Activated naive CD8-positive, alpha-beta T cell treated with anti-CD3 and anti-CD28 coated beads for 36 hours (primary cell): ENCODE results near the gene U2AF2. TPM values are rescaled to one million over a fixed set of nuclear protein-coding genes. Genes with fewer than 3 reads are reported as not detected.
A peak's percentile ranks its signal among the peaks of the same experiment; 100 is the strongest.

ENCODE experiments used
- DNase-seq: peaks from one replicate; pipeline ENCODE4 v3.0.0; 2021
- H3K27ac Mint-ChIP-seq: one replicate; pipeline ENCODE4 v1.8.0; 2022; ENCODE audit warnings: mild to moderate bottlenecking, moderate library complexity, mixed read lengths
- H3K27me3 Mint-ChIP-seq: one replicate; pipeline ENCODE4 v1.8.0; 2022; ENCODE audit warnings: mild to moderate bottlenecking, mixed read lengths
- H3K36me3 Mint-ChIP-seq: one replicate; pipeline ENCODE4 v1.8.0; 2021; ENCODE audit warnings: mild to moderate bottlenecking, mixed read lengths
- H3K4me1 Mint-ChIP-seq: one replicate; pipeline ENCODE4 v1.8.0; 2021; ENCODE audit warnings: mixed read lengths
- H3K4me3 Mint-ChIP-seq: one replicate; pipeline ENCODE4 v1.8.0; 2022; ENCODE audit warnings: mild to moderate bottlenecking, moderate library complexity, mixed read lengths
- H3K9me3 Mint-ChIP-seq: one replicate; pipeline ENCODE4 v1.8.0; 2022; ENCODE audit warnings: mixed read lengths
- total RNA-seq, 2 experiments: library from RNA; stranded (reverse); gene quantifications; one replicate each; pipeline ENCODE4 v1.2.3, GENCODE V29; 2021

U2AF2 gene
- total RNA-seq, 2 experiments from 2014 or later = 341 to 345 TPM

DNA sequence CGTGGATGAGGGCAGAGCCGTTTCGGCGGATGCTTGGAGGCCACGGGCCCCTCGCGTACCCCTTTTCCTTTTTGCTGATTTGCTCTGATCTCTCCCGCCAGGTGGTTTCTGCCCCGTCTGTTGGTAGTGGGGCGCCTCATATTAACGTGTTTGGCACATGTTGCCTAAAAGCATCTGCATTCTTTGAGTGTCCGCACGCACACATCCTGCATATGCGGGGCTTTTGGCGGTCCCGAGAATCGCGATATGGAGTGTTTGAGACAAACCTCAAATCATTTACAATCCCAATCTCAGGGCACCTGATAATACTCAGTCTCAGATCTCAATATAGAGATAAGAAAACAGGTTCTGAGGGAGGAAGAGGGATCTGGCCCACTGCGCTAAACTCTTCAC lies 809 bp downstream of the U2AF2 start:
- no peaks in the 10 kb centered on the region for H3K9me3 Mint-ChIP-seq
- H3K27ac Mint-ChIP-seq = peak overlapping the region; percentile 95
- H3K36me3 Mint-ChIP-seq = peaks cover 40% of the 10 kb centered on the region
- no peak for DNase-seq
- H3K27me3 Mint-ChIP-seq = peaks cover 5% of the 10 kb centered on the region
- peak overlapping the region; percentile 85 for H3K4me3 Mint-ChIP-seq
- peaks cover 26% of the 10 kb centered on the region for H3K4me1 Mint-ChIP-seq

DNA sequence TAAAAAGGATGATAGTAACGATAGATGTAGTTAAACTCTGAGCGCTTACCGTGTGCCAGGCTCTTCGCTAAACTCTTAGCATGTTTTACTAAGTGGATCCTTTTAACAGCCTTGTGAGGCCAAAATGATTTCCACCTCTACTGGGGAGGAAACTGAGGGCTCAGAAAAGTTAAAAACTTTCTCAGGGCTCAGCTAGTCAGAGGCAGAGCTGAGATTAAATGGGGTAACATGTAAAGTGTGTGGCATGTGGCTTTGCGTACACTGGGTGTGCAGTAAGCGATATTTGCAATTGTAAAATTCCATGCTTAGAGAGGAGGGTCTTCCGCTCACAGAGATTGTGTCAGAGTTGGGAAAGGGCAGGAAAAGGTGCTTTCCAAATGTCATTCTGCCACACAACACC lies 1.7 kb downstream of the U2AF2 start:
- H3K36me3 Mint-ChIP-seq = peaks cover 39% of the 10 kb centered on the region
- peak overlapping the region; percentile 85 for H3K4me3 Mint-ChIP-seq
- DNase-seq = no peak
- H3K4me1 Mint-ChIP-seq = peaks cover 26% of the 10 kb centered on the region
- H3K9me3 Mint-ChIP-seq = no peaks in the 10 kb centered on the region
- peaks cover 5% of the 10 kb centered on the region for H3K27me3 Mint-ChIP-seq
- H3K27ac Mint-ChIP-seq = peak overlapping the region; percentile 95

DNA sequence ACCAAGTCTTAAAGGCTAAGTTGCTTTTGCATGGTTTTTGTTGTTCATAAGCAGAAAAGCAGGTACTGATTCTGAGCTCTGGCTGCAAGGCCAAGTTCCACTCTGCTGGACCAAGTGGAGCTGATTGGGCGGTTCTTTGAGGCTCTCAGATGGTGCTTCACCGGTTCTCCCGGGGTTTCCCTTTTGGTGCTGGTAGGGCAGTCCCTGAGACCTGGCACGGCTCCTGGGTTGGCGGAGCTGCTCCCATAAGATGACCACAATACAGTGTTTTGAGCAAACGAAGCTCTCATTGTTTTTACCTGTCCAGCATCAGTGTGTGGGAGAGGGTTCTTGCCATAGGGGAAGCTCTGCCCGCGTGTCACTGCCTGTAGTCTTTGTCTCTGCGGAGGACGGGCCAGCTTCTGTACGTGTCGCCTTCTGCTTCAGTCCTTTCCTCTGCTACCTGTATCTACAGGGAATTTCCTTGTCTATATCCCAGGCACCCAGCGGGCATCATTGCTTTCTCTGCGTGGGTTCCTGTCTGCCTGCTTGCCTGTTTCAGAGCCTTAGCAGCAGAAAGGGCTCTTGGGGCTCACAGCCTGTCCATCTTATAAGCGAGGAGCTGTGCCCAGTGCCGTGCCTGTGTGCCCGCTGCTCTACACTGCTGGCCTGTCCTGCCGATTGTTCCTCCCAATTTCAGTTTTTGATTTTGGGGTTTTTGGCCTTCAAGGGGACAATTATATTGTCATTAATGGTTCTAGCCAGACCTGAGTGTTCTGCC lies 2.3 kb downstream of the U2AF2 start:
- peak overlapping the region; percentile 85 for H3K4me3 Mint-ChIP-seq
- H3K27me3 Mint-ChIP-seq = peaks cover 5% of the 10 kb centered on the region
- DNase-seq = no peak
- H3K9me3 Mint-ChIP-seq = no peaks in the 10 kb centered on the region
- peak overlapping the region; percentile 95 for H3K27ac Mint-ChIP-seq
- peaks cover 42% of the 10 kb centered on the region for H3K36me3 Mint-ChIP-seq
- peaks cover 30% of the 10 kb centered on the region for H3K4me1 Mint-ChIP-seq

DNA sequence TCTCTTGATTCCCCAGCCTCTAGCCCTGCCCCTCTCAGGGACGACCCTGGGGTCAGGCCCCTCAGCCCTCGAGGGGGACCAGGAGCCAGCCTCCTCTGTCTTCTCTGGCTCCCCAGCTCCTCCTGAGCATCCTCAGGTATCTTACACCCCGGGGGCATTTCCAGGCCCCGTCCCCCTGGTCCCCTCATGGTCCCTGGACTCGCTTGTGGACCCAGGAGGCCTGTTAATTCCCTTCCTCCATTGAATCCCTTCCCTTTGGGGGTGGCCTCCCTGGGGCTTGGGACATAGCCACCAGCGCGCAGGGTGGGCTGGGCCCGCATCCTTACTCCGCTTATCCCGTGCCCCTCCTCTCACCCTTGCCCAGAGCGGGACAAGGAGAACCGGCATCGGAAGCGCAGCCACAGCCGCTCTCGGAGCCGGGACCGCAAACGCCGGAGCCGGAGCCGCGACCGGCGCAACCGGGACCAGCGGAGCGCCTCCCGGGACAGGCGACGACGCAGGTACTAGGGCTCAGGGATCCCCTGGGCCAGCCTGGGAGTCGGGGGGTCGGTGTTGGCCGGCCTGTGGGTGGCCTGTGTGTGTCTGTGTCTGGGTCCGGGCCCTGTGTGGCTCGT lies 4.1 kb downstream of the U2AF2 start:
- Mint-ChIP-seq H3K36me3 (peaks cover 54% of the 10 kb centered on the region), H3K9me3 (no peaks in the 10 kb centered on the region), H3K4me1 (peaks cover 35% of the 10 kb centered on the region), H3K27ac (peak overlapping the region; percentile 79), H3K27me3 (peaks cover 2% of the 10 kb centered on the region), H3K4me3 (no peak overlapping the region)
- no peak for DNase-seq

DNA sequence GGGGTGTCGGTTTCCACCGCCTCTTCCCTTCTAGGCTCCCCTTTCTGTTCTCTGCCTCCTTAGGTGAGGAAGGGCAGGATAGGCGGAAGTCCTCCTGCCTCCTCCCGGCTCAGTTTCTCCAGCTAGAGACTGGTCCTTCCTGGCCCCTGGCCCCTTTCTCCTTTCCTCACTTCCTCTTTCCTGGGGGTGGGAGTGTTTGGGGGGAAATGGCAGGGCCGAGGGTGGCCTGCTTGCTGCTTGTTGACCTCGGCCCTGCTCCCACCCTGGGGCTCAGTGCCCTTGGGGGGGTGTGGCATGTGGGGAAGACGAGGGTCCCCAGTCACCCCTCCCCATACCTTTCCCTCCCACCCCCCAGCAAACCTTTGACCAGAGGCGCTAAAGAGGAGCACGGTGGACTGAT lies 5.0 kb downstream of the U2AF2 start:
- no peaks in the 10 kb centered on the region for H3K9me3 Mint-ChIP-seq
- peaks cover 54% of the 10 kb centered on the region for H3K36me3 Mint-ChIP-seq
- peak overlapping the region; percentile 79 for H3K27ac Mint-ChIP-seq
- H3K4me1 Mint-ChIP-seq = peaks cover 35% of the 10 kb centered on the region
- peak overlapping the region; percentile 54 for H3K4me3 Mint-ChIP-seq
- no peaks in the 10 kb centered on the region for H3K27me3 Mint-ChIP-seq
- no peak for DNase-seq

DNA sequence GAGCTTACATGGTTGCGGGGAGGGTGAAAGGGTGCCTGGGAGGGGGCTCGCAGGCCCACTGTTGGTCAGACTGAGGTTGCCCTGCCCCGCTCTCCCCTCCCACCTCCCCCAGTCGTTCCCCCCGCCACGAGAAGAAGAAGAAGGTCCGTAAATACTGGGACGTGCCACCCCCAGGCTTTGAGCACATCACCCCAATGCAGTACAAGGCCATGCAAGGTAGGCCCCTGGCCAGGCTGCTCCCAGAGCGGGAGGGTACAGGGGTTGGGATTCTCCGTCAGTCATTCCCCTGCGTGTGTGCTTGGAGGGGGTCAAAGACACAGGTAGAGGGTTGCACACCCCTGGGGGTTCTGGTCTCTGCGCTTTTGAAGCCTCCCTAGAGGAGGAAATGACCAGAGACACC lies 5.6 kb downstream of the U2AF2 start:
- peaks cover 53% of the 10 kb centered on the region for H3K36me3 Mint-ChIP-seq
- no peaks in the 10 kb centered on the region for H3K9me3 Mint-ChIP-seq
- H3K4me1 Mint-ChIP-seq = peaks cover 35% of the 10 kb centered on the region
- H3K4me3 Mint-ChIP-seq = no peak overlapping the region
- DNase-seq = no peak
- H3K27ac Mint-ChIP-seq = peak overlapping the region; percentile 42
- no peaks in the 10 kb centered on the region for H3K27me3 Mint-ChIP-seq

DNA sequence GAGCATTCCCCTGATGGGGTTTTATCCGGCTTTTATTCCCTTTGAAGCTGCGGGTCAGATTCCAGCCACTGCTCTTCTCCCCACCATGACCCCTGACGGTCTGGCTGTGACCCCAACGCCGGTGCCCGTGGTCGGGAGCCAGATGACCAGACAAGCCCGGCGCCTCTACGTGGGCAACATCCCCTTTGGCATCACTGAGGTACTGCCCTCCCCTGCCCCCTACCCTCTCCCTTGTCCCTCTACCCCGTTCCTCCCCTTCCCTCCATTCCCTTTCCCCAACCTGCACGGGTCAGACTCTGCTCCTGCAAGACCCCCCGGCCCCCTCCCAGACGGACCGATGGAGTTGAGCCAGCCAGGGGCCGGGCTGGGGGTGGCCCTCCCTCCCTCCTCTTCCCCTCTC lies 6.2 kb downstream of the U2AF2 start:
- DNase-seq = no peak
- peaks cover 37% of the 10 kb centered on the region for H3K4me1 Mint-ChIP-seq
- no peaks in the 10 kb centered on the region for H3K9me3 Mint-ChIP-seq
- no peaks in the 10 kb centered on the region for H3K27me3 Mint-ChIP-seq
- peaks cover 50% of the 10 kb centered on the region for H3K36me3 Mint-ChIP-seq
- H3K27ac Mint-ChIP-seq = no peak overlapping the region
- H3K4me3 Mint-ChIP-seq = no peak overlapping the region

DNA sequence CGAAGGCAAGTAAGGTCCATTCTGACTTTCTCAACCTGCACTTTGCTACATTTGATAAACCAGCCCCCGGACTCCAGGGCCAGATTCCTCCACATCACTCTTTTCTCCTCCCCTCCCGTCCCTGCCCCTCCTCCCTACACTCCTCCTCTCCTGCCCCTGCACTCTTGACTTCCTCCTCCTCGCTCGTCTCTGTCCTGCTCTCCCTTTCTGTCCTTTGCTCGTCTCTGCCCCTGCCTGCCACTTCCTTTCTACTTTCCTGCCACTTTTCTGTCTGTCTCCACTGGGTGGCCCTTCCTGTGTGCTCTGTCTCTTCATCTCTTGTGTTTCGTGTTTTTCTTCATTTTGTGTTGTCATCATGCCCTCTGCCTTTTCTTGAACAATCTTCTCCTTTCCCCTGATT lies 7.0 kb downstream of the U2AF2 start:
- DNase-seq = no peak
- Mint-ChIP-seq H3K27ac (peak overlapping the region; percentile 47), H3K9me3 (no peaks in the 10 kb centered on the region), H3K4me3 (no peak overlapping the region), H3K36me3 (peaks cover 42% of the 10 kb centered on the region), H3K27me3 (no peaks in the 10 kb centered on the region), H3K4me1 (peaks cover 37% of the 10 kb centered on the region)

DNA sequence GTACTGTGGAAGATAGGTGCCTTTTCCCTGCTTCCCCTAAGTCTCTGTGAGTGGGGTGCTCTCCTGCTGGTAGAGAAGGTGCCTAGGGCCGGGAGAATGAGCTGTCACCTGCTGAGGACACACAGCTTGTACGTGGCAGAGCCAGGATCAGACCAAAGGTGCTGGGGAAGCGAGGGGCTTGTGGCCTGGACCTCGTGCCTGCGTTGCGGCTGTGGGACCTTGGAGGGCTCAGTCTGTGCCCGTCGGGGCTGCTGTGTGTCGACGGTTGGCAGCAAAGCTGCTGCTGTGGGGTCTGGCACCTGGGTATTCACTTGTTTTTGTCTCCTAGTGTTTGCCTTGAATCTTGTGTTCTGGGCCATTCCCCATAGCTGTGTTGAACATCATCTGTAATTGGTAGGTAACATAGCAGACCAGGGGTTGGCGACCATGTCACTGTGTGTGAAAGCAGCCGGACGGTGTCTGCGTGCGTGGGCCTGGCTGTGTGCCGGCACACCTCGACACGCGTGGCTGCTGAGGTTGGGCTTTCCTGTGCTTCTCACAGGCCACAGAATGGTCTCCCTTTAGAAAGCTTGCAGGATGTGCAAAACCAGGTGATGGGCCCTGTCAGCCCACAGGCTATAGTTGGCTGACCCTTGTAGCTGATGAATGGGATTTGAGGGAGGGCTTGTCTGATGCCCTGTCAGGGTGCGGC lies 9.2 kb downstream of the U2AF2 start:
- Mint-ChIP-seq H3K9me3 (no peaks in the 10 kb centered on the region), H3K4me3 (no peak overlapping the region), H3K27ac (no peak overlapping the region), H3K36me3 (peaks cover 29% of the 10 kb centered on the region), H3K27me3 (no peaks in the 10 kb centered on the region), H3K4me1 (peaks cover 31% of the 10 kb centered on the region)
- no peak for DNase-seq

DNA sequence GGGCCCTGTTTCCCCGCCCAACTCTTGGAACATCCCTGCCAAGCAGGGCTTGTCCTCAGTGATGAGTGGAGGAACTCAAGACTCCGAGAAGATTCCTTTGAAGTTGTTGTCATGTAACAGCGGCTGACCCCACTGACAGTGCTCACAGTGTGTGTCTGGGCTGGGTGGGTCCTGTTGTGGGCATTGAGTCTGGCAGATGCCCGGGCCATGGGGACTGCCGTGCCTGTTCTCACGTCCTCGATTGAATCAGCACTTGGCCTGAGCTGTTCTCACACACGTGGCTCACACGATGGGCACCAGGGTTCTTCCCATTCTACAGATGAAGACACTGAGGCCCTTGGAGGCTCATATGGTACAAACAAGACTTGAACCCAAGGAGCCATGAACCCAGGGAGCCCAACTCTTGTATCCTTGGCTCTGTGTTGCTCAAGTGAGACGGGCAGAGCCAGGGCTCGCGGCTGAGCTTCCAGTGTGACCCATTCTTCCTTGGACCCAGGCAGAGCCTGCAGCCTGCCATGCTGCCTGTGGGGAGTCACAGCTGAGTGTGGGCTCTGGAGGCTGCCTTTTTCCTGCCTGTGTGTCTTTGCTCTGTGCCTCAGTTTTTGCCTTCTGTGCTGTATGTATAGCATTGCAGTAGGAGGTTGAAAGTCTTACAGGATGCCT lies 11.6 kb downstream of the U2AF2 start:
- H3K4me1 Mint-ChIP-seq = peaks cover 41% of the 10 kb centered on the region
- no peak for DNase-seq
- H3K4me3 Mint-ChIP-seq = no peak overlapping the region
- no peaks in the 10 kb centered on the region for H3K9me3 Mint-ChIP-seq
- H3K36me3 Mint-ChIP-seq = peaks cover 25% of the 10 kb centered on the region
- no peak overlapping the region for H3K27ac Mint-ChIP-seq
- no peaks in the 10 kb centered on the region for H3K27me3 Mint-ChIP-seq

DNA sequence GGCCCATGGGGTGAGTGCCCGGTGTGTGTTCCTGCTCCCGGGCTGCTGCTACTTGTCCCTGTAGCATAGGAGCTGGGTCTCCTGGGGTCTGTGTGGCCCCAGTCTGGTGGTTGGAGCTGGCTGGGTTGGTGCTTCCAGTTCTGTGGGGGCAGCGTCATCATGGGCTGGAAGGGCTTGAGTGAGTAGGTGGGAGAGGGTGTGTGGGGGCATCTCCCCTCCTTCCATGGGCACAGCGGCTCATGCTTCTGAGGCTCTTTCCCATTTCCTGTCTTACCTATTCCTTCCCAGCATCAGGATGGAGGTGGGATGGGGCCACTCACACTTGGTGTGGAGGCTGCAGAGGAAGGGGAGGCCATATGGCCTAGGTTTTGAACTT lies 12.2 kb downstream of the U2AF2 start:
- no peaks in the 10 kb centered on the region for H3K27me3 Mint-ChIP-seq
- H3K4me3 Mint-ChIP-seq = no peak overlapping the region
- H3K27ac Mint-ChIP-seq = peak overlapping the region; percentile 12
- no peak for DNase-seq
- H3K36me3 Mint-ChIP-seq = peaks cover 20% of the 10 kb centered on the region
- no peaks in the 10 kb centered on the region for H3K9me3 Mint-ChIP-seq
- H3K4me1 Mint-ChIP-seq = peaks cover 38% of the 10 kb centered on the region

DNA sequence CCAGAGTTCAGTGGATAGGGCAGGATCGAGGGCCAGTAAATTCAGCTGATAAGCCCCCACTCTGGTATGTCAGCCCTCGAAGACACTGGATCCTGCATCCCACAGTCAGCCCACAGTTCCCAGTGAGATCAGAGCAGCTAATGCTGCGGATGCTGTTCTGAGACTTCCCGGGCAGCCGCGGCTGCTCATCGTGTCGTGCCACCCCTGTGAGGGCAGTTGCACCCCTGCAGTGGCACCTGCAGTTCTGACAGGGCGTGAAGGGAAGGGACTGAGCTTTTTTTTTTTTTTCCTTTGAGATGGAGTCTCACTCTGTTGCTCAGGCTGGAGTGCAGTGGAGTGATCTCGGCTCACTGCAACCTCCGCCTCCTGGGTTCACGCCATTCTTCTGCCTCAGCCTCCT lies 12.7 kb downstream of the U2AF2 start:
- Mint-ChIP-seq H3K36me3 (peaks cover 21% of the 10 kb centered on the region), H3K4me3 (no peak overlapping the region), H3K4me1 (peaks cover 41% of the 10 kb centered on the region), H3K9me3 (no peaks in the 10 kb centered on the region), H3K27me3 (no peaks in the 10 kb centered on the region), H3K27ac (peak overlapping the region; percentile 12)
- no peak for DNase-seq

DNA sequence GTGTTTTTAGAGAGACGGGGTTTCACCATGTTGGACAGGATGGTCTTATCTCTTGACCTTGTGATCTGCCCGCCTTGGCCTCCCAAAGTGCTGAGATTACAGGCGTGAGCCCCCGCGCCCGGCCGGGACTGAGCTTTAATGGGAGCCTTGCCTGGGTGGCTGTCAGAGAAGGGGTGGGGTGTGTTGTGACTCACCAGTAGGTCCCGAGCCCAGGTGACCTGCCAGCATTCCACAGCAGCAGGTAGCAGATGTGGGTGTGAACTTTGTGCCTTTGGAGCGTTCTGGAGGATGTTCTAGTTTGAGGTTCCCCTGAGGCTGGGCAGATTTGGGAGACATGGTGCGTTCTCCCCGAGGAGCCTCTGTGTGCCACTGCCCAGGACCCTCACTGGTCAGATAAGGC lies 13.1 kb downstream of the U2AF2 start:
- H3K4me3 Mint-ChIP-seq = no peak overlapping the region
- H3K4me1 Mint-ChIP-seq = peaks cover 38% of the 10 kb centered on the region
- no peak for DNase-seq
- peak overlapping the region; percentile 58 for H3K27ac Mint-ChIP-seq
- H3K27me3 Mint-ChIP-seq = no peaks in the 10 kb centered on the region
- peaks cover 17% of the 10 kb centered on the region for H3K36me3 Mint-ChIP-seq
- H3K9me3 Mint-ChIP-seq = no peaks in the 10 kb centered on the region

DNA sequence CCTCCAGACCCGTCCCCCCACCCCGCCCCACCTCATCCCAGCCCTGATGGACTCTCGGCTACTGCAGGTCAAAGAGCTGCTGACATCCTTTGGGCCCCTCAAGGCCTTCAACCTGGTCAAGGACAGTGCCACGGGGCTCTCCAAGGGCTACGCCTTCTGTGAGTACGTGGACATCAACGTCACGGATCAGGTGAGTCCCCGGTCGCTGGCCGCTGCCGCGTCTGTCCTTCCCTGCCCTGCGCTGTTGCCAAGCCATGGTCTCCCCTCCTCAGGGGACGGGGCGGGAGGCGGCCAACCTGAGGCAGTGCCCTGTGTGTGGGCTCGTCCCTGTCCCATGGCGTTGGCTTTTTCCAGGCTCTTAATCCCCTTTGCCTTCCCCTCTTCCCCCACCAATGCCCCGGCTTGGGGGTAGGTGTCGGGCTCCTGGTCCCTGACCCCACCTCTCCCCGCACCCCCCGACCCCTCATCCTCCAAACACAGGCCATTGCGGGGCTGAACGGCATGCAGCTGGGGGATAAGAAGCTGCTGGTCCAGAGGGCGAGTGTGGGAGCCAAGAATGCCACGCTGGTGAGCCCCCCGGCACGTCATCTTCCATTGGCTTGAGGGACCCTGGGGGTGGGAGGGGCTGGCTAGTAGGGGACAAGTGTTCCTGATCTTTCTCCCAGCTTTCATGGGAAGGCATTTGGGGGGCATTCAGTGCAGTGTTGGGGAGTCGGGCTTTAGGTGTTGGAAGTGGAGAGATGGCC lies 13.9 kb downstream of the U2AF2 start:
- Mint-ChIP-seq H3K36me3 (peaks cover 14% of the 10 kb centered on the region), H3K4me1 (peaks cover 42% of the 10 kb centered on the region), H3K4me3 (no peak overlapping the region), H3K27ac (no peak overlapping the region), H3K27me3 (no peaks in the 10 kb centered on the region), H3K9me3 (no peaks in the 10 kb centered on the region)
- DNase-seq = no peak
